Medulla oblongata (tissue), 1 donor: ENCODE data around the gene PREX1.
"Not testable (repeated sequence)": the region's sequence is repeated elsewhere in the genome, so short reads cannot be mapped to it uniquely, and the experiment has no call there.

Experiments
- DNase-seq: peaks from one replicate; pipeline ENCODE4 v3.0.0-alpha.2; 2015; ENCODE audit errors: extremely low spot score

Gene PREX1

GRCh38 chr20:48827855-48828733, at the start of gene PREX1:
Gene PREX1, minus strand, starts transcription at chr20:48827999. Its CDS starts 139 bp downstream, at chr20:48827860.
- DNase-seq, result peak; percentile 88

GRCh38 chr20:48877304-48877703, 49.5 kb upstream of the PREX1 start:
- peak; percentile 85 for DNase-seq

- no peak for DNase-seq
Observed at GRCh38 chr20:48875914-48876240, 48.1 kb upstream of the PREX1 start.

- DNase-seq, result no peak
Observed at GRCh38 chr20:48875233-48875913, 47.6 kb upstream of the PREX1 start.

GRCh38 chr20:48869442-48869841, 41.6 kb upstream of the PREX1 start:
- DNase-seq, result not testable (repeated sequence)

- DNase-seq, result no peak
Observed at GRCh38 chr20:48866936-48867335, 39.1 kb upstream of the PREX1 start.

- no peak for DNase-seq
Observed at GRCh38 chr20:48864738-48865318, 37.0 kb upstream of the PREX1 start.

GRCh38 chr20:48864254-48864653, 36.5 kb upstream of the PREX1 start:
- no peak for DNase-seq

- no peak for DNase-seq
Observed at GRCh38 chr20:48862279-48862678, 34.5 kb upstream of the PREX1 start.

GRCh38 chr20:48861444-48861843, 33.6 kb upstream of the PREX1 start:
- DNase-seq, result no peak

- DNase-seq, result peak; percentile 69
Observed at GRCh38 chr20:48858075-48858790, 30.4 kb upstream of the PREX1 start.

- DNase-seq, result no peak
Observed at GRCh38 chr20:48856130-48856529, 28.3 kb upstream of the PREX1 start.

GRCh38 chr20:48855046-48855445, 27.2 kb upstream of the PREX1 start:
- no peak for DNase-seq

GRCh38 chr20:48852609-48853008, 24.8 kb upstream of the PREX1 start:
- DNase-seq, result no peak

GRCh38 chr20:48851579-48851978, 23.8 kb upstream of the PREX1 start:
- DNase-seq, result no peak

- no peak for DNase-seq
Observed at GRCh38 chr20:48850977-48851299, 23.1 kb upstream of the PREX1 start.

- DNase-seq, result no peak
Observed at GRCh38 chr20:48850257-48850976, 22.6 kb upstream of the PREX1 start.

- DNase-seq, result no peak
Observed at GRCh38 chr20:48849779-48850178, 22.0 kb upstream of the PREX1 start.

- no peak for DNase-seq
Observed at GRCh38 chr20:48849299-48849698, 21.5 kb upstream of the PREX1 start.

- no peak for DNase-seq
Observed at GRCh38 chr20:48847498-48848205, 19.9 kb upstream of the PREX1 start.
